ENCODE data around the gene ACTR6.

GRCh38 chr12:100153131-100153530 is 47.5 kb upstream of the ACTR6 start:
- TF ChIP-seq POLR2A (IDR thresholded peaks at IDR 0.05; ENCODE audit: low read length) = no peak
- TF ChIP-seq GATA1 (IDR thresholded peaks at IDR 0.05; ENCODE audit: low read depth, low read length) = no peak
